Stomach (tissue), 4 donors: ENCODE results near the gene LSM3.

Experiments used
- POLR2AphosphoS5 ChIP-seq, 3 donors: sonication (generic); formaldehyde crosslinking; IDR thresholded peaks; one replicate each; pipeline ENCODE4 v1.6.1; 2016; ENCODE audit warnings: antibody characterized with exemption in 3 of 3
- TF ChIP-seq, protein P1 (sequence below), 7 experiments: fragments of 450-650 bp in 4 of 7; fragments of 200-600 bp in 3 of 7; sonication (generic) in 3 of 7; IDR thresholded peaks; one replicate each; pipeline ENCODE4 v1.5.1; 2016 to 2019; ENCODE audit warnings: antibody characterized with exemption in 7 of 7, control low read depth in 2 of 7, mild to moderate bottlenecking in 1 of 7

DNA sequence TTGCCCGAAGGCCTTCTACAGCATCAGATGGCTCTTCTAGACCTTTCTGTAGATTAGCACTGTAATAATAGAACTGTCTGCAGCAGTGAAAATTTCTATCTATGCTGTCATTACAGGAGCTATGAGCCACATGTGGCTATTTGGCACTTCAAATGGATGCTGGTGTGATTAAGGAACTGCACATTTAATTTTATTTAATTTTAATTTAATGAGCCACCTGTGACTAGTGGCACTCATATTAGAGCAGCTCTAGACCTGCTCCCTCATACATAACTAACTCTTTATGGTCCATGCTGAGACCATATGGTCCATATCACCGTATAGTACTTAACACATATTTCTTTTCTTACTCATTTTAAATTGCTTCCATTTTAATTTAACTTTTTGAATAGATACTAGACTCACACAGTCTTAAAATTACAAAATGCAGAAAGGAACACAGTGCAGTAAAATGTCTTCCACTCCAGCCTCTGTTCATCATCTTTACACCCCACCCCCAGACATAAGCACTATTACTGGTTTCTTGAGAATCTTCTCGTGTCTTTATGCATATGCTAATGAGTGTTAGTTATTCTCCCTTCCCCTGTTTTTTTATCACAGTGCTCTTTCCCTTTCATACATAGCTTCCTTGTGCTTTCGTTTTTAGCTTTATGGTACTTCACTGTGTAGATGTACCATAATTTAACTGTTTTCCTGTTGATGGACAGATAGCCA, 9.6 kb downstream of the LSM3 start:
- TF ChIP-seq, protein P1, sequence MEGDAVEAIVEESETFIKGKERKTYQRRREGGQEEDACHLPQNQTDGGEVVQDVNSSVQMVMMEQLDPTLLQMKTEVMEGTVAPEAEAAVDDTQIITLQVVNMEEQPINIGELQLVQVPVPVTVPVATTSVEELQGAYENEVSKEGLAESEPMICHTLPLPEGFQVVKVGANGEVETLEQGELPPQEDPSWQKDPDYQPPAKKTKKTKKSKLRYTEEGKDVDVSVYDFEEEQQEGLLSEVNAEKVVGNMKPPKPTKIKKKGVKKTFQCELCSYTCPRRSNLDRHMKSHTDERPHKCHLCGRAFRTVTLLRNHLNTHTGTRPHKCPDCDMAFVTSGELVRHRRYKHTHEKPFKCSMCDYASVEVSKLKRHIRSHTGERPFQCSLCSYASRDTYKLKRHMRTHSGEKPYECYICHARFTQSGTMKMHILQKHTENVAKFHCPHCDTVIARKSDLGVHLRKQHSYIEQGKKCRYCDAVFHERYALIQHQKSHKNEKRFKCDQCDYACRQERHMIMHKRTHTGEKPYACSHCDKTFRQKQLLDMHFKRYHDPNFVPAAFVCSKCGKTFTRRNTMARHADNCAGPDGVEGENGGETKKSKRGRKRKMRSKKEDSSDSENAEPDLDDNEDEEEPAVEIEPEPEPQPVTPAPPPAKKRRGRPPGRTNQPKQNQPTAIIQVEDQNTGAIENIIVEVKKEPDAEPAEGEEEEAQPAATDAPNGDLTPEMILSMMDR (IDR thresholded peaks at IDR 0.05), result no peak
- no peak for TF ChIP-seq POLR2AphosphoS5 (IDR thresholded peaks at IDR 0.05)
